Measurements from ENCODE around the gene C1orf198.

C1orf198 gene

DNA sequence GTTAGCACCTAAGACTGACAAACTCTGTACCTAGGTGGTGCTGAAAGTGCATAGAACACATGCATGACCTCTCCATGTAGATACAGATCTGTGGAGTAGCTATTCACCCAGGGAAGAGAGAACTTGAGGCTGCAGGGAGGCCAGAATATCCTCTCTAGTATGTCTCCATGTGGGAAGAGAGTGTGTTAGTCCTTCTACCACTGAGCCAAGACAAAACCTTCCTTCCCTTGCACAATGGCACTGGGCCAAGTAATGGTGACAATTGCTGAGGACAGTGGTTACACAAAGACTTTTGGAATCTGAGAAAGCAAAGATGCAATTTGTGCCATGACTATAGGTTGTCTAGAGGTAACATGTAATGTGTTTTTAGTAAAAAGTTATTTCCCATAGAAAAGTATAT lies 52.3 kb downstream of the C1orf198 start:
- Histone ChIP-seq H3K9ac (ENCODE audit: low read depth, low read length) (no peak overlapping the region), H3K27me3 (ENCODE audit: control insufficient read depth, insufficient read depth, low read length) (no peaks in the 10 kb centered on the region), H3K4me3 (ENCODE audit: low read depth, low read length) (no peak overlapping the region), H3K4me1 (ENCODE audit: control insufficient read depth, insufficient read depth, low read length) (no peaks in the 10 kb centered on the region), H3K36me3 (ENCODE audit: control insufficient read depth, insufficient read depth, low read length) (no peaks in the 10 kb centered on the region), H3K9me3 (ENCODE audit: control insufficient read depth, insufficient read depth, low read length) (no peaks in the 10 kb centered on the region)

DNA sequence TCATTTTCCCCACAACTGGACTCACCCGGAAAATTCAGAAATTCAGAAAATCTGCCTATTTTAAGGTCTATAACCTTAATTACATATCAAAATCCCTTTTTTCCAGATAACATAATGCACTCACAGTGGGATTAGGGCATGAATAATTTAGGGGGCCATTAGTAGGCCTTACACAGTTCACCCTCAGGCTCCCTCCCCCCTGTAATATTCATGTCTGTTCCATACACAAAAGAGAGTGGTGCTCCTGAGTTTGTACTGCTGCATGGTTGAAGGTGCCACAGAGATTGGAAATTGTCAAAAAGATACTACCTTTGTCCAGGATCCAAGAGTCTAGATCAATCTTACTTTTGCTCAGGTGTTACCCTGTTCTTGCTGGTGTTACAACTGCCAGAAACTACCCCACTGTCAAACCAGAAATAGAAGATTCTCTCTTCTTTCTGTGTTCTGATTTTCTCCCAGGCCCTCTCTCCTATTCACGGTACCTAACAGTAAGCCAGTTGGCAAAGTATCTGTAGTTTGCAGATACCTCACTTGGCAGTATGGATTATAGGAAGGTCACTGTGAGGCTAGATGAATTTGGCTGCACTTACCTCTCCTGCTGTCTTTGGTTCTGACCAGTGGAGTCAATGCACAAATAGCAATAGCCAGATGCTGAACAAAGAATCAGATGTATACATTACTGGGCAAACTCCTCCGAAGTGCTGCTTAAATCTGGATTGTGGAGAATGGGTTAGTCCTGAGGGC lies 53.2 kb downstream of the C1orf198 start:
- Histone ChIP-seq H3K9ac (ENCODE audit: low read depth, low read length) (no peak overlapping the region), H3K4me1 (ENCODE audit: control insufficient read depth, insufficient read depth, low read length) (no peaks in the 10 kb centered on the region), H3K27me3 (ENCODE audit: control insufficient read depth, insufficient read depth, low read length) (no peaks in the 10 kb centered on the region)

DNA sequence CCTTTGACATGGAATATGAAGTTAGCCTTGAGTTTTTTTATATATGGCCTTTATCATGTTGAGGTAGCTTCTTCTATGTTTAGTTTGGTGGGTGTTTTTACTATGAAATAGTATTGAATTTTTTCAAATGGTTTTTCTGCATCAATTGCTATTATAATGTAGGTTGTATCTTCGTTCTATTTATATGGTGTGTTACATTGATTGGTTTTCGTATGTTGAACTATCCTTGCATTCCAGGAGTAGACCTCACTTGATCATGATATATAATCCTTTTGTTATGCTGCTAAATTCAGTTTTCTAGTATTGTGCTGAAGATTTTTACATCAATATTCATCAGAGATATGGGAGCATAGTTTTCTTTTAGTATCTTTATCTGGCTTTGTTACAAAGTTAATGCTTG lies 55.8 kb downstream of the C1orf198 start:
- H3K4me1 ChIP-seq (ENCODE audit: control insufficient read depth, insufficient read depth, low read length) = no peaks in the 10 kb centered on the region
- H3K9me3 ChIP-seq (ENCODE audit: control insufficient read depth, insufficient read depth, low read length) = no peaks in the 10 kb centered on the region
- H3K9ac ChIP-seq (ENCODE audit: low read depth, low read length) = no peak overlapping the region
- no peaks in the 10 kb centered on the region for H3K36me3 ChIP-seq (ENCODE audit: control insufficient read depth, insufficient read depth, low read length)
- no peak overlapping the region for H3K4me3 ChIP-seq (ENCODE audit: low read depth, low read length)
- H3K27me3 ChIP-seq (ENCODE audit: control insufficient read depth, insufficient read depth, low read length) = no peaks in the 10 kb centered on the region

More for the DNA sequence above, 53.2 kb downstream of the C1orf198 start:
- Histone ChIP-seq H3K4me3 (ENCODE audit: low read depth, low read length) (no peak overlapping the region), H3K36me3 (ENCODE audit: control insufficient read depth, insufficient read depth, low read length) (no peaks in the 10 kb centered on the region), H3K9me3 (ENCODE audit: control insufficient read depth, insufficient read depth, low read length) (no peaks in the 10 kb centered on the region)

DNA sequence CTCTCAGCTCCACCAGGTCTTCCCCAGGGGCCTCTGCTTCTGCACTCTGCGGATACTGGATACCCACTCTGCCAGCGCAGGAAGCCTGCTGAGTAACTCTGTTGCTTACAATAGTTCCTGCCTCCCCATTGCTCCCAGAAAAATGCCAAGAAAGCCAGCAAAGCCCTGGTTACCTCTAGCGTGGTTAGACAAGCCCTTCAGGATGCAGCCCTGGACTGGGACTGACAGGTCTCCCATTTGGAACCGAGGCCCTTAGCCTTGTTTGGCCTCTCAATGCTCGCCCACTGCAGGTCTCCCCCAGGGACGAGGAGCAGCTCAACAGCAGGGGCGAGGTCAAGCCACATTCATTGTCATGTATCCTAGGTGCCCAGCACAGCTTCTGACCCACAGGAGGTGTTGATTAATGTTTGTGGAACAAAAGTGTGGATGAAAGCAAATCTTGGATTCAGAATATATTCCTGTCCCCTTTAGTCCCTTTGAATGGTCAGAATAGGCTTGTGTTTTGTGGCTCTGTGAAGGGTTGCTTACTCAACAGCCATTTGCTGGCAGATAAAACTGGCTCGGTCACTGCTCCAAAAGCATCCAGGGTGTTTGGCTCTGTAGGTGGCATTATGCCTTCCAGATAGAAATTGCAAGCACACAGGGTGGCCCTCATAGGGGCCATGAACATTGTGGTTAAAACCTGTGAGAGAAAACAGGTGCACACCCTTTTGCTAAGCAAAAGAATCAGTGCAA lies 58.9 kb downstream of the C1orf198 start:
- no peaks in the 10 kb centered on the region for H3K36me3 ChIP-seq (ENCODE audit: control insufficient read depth, insufficient read depth, low read length)
- no peaks in the 10 kb centered on the region for H3K9me3 ChIP-seq (ENCODE audit: control insufficient read depth, insufficient read depth, low read length)
- no peak overlapping the region for H3K9ac ChIP-seq (ENCODE audit: low read depth, low read length)

DNA sequence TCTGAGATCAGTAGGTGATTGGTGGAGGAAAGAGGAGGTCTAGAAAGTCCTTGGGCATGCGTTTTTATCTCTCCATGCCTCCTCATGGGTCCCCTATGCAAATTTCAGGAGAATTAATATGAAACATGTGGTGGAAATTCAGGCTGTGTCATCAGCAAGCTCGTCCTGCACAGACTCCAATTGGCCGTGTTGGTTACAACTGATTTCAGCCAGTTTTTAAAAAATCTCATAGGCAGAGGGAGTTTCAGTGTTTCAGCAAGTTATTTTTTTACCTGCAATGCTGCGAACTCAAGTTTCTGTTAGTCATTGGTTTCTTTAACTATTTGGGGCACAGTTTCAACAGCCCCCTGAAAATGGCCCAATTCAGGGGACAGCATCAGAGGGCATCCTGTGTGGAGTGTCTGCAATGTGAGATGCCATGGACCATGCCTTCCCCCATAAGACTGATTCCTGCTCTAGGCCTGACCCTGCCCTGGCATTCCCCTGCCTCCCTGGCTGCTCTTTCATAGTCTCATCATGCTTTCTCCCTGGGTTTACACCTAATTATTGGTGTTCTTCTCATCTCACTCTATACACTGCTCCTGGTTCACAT lies 59.9 kb downstream of the C1orf198 start:
- H3K9ac ChIP-seq (ENCODE audit: low read depth, low read length) = no peak overlapping the region
- H3K9me3 ChIP-seq (ENCODE audit: control insufficient read depth, insufficient read depth, low read length) = no peaks in the 10 kb centered on the region
- H3K36me3 ChIP-seq (ENCODE audit: control insufficient read depth, insufficient read depth, low read length) = no peaks in the 10 kb centered on the region
- H3K27me3 ChIP-seq (ENCODE audit: control insufficient read depth, insufficient read depth, low read length) = no peaks in the 10 kb centered on the region
- no peaks in the 10 kb centered on the region for H3K4me1 ChIP-seq (ENCODE audit: control insufficient read depth, insufficient read depth, low read length)
- H3K4me3 ChIP-seq (ENCODE audit: low read depth, low read length) = no peak overlapping the region

More for the DNA sequence above, 58.9 kb downstream of the C1orf198 start:
- Histone ChIP-seq H3K4me3 (ENCODE audit: low read depth, low read length) (no peak overlapping the region), H3K4me1 (ENCODE audit: control insufficient read depth, insufficient read depth, low read length) (no peaks in the 10 kb centered on the region), H3K27me3 (ENCODE audit: control insufficient read depth, insufficient read depth, low read length) (no peaks in the 10 kb centered on the region)

DNA sequence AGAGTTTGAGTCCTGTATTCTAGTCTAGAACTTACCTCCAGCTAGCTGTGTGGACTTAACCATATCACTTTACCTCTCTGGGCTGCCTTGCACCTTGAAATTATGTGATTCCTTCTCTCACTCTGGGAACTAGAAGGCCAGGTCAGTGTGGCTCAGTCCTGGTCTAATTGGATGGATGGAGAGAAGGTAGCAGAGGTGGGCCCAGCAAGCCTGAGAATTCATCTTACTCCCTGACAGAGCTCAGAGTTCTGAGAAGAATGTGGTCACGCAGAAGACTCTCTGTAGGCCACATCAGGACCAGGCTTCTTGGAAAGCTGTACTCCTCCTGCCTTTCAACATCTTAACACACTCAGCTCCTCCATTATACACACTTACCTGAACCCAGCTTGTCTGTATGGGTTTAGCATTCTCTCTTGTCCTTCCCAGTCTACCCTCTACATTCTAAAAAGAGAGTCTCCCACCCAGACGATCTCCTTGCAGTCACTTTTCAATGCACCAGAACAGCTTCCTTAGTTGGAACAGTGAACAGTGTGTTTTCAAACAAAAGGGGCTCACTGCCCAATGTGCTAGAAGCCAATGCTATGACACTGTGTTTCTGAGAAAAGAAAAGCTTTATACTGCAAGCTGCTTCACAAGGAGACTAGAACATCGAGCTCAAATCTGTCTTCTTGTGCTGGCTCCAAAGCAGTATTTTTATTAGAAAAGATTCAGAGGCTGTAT lies 60.6 kb downstream of the C1orf198 start:
- Histone ChIP-seq H3K9me3 (ENCODE audit: control insufficient read depth, insufficient read depth, low read length) (no peaks in the 10 kb centered on the region), H3K4me3 (ENCODE audit: low read depth, low read length) (no peak overlapping the region)

DNA sequence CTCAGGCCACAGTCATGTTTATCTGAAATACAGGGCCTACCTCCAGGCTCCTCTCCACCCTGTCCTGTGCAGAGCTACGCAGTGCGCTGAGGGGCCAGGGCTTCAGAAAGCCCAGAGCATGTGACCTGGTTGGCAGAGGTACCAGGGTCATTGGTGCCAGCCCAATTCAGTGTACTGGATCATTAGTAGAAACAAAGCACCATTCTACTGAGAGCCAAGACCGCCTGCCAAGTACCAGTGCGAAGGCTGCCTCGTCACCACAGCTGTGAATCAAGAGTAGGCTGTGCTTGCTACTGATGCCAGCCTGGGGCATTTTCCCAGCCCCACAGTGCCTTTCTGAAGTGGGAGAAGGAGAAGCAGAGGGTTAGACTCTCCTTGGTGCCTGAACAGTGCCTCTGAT lies 61.3 kb downstream of the C1orf198 start:
- H3K9me3 ChIP-seq (ENCODE audit: control insufficient read depth, insufficient read depth, low read length) = no peaks in the 10 kb centered on the region
- no peak overlapping the region for H3K4me3 ChIP-seq (ENCODE audit: low read depth, low read length)
- H3K4me1 ChIP-seq (ENCODE audit: control insufficient read depth, insufficient read depth, low read length) = no peaks in the 10 kb centered on the region
- no peak overlapping the region for H3K9ac ChIP-seq (ENCODE audit: low read depth, low read length)
- no peaks in the 10 kb centered on the region for H3K36me3 ChIP-seq (ENCODE audit: control insufficient read depth, insufficient read depth, low read length)
- no peaks in the 10 kb centered on the region for H3K27me3 ChIP-seq (ENCODE audit: control insufficient read depth, insufficient read depth, low read length)

More for the DNA sequence above, 60.6 kb downstream of the C1orf198 start:
- Histone ChIP-seq H3K27me3 (ENCODE audit: control insufficient read depth, insufficient read depth, low read length) (no peaks in the 10 kb centered on the region), H3K36me3 (ENCODE audit: control insufficient read depth, insufficient read depth, low read length) (no peaks in the 10 kb centered on the region), H3K4me1 (ENCODE audit: control insufficient read depth, insufficient read depth, low read length) (no peaks in the 10 kb centered on the region), H3K9ac (ENCODE audit: low read depth, low read length) (no peak overlapping the region)

DNA sequence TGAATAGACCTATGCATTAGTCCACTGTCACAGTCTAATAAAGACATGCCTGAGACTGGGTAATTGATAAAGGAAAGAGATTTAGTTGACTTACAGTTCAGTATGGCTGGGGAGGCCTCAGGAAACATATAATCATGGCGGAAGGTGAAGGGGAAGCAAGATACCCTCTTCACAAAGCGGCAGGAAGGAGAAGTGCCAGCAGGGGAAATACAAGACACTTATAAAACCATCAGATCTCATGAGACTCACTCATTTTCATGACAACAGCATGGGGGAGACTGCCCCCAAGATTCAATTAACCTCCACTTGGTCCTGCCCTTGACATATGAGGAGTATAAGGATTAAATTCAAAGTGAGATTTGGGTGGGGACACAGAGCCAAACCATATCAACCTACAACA lies 61.8 kb downstream of the C1orf198 start:
- Histone ChIP-seq H3K4me3 (ENCODE audit: low read depth, low read length) (no peak overlapping the region), H3K9ac (ENCODE audit: low read depth, low read length) (no peak overlapping the region), H3K9me3 (ENCODE audit: control insufficient read depth, insufficient read depth, low read length) (no peaks in the 10 kb centered on the region), H3K27me3 (ENCODE audit: control insufficient read depth, insufficient read depth, low read length) (no peaks in the 10 kb centered on the region), H3K36me3 (ENCODE audit: control insufficient read depth, insufficient read depth, low read length) (no peaks in the 10 kb centered on the region), H3K4me1 (ENCODE audit: control insufficient read depth, insufficient read depth, low read length) (no peaks in the 10 kb centered on the region)

DNA sequence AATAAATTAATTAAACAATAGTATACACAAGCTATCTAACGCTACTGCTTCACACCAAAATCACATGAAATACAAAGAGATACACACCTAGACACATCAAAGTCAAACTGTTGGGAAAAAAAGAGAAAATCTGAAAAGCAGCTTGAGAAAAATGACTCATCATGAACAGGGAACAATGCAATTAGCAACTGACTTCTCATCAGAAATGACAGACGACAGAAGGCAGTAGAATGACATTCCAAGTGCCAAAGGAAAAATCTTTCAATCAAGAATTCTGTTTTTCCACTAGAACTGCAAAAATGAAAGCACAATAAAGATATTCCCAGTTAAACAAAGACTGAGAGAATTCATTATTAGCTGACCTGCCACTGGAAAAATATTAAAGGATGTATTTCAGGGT lies 63.9 kb downstream of the C1orf198 start:
- no peaks in the 10 kb centered on the region for H3K27me3 ChIP-seq (ENCODE audit: control insufficient read depth, insufficient read depth, low read length)
- no peaks in the 10 kb centered on the region for H3K36me3 ChIP-seq (ENCODE audit: control insufficient read depth, insufficient read depth, low read length)
- no peak overlapping the region for H3K4me3 ChIP-seq (ENCODE audit: low read depth, low read length)
- H3K4me1 ChIP-seq (ENCODE audit: control insufficient read depth, insufficient read depth, low read length) = no peaks in the 10 kb centered on the region
- no peak overlapping the region for H3K9ac ChIP-seq (ENCODE audit: low read depth, low read length)
- H3K9me3 ChIP-seq (ENCODE audit: control insufficient read depth, insufficient read depth, low read length) = no peaks in the 10 kb centered on the region

DNA sequence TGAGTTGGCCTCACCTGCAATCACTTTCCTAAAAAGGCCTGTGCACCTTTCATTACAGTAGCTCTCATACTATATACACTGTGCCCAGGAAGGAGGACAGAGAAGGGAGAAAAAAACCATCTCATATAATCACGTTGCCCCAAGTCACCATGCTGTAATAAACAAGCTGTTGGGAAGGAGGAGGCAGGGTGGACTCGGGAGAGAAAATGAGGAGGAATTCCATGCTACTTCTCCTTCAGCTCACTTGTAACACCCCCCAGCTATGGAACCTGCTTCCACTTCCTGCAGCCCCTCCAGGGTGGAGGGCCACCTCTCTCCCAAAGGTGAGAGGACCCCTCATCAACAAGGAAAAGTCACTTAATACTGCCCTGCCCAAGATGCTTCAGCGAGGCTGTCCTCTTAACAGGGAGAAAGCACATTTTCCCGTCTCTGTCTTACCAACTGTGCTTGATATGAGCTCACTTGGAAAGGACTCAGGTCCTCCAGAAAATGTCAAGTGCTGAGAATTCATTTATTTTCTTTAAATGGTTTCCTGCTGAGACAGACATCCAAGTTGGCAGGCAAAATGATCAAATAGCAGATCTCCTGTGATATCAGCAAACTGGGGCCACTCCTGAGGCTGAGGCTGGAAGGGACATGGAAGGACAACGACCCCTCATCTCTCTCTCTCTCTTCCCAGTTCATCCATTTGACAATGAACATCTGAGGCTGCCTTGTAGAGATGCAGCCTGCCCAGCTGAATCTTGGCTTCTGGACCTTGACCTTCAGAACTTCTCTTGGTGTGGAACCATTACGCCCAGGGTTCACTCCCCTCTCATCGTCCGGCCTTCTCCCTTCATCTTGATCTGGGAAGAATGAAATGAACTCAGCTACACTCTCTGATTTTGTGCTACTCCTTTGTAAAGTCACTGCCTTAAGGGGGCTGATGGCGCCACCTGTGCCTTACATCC lies 67.2 kb downstream of the C1orf198 start:
- Histone ChIP-seq H3K9ac (ENCODE audit: low read depth, low read length) (no peak overlapping the region), H3K27me3 (ENCODE audit: control insufficient read depth, insufficient read depth, low read length) (peaks cover 2% of the 10 kb centered on the region), H3K4me1 (ENCODE audit: control insufficient read depth, insufficient read depth, low read length) (no peaks in the 10 kb centered on the region), H3K36me3 (ENCODE audit: control insufficient read depth, insufficient read depth, low read length) (no peaks in the 10 kb centered on the region), H3K4me3 (ENCODE audit: low read depth, low read length) (no peak overlapping the region), H3K9me3 (ENCODE audit: control insufficient read depth, insufficient read depth, low read length) (no peaks in the 10 kb centered on the region)

DNA sequence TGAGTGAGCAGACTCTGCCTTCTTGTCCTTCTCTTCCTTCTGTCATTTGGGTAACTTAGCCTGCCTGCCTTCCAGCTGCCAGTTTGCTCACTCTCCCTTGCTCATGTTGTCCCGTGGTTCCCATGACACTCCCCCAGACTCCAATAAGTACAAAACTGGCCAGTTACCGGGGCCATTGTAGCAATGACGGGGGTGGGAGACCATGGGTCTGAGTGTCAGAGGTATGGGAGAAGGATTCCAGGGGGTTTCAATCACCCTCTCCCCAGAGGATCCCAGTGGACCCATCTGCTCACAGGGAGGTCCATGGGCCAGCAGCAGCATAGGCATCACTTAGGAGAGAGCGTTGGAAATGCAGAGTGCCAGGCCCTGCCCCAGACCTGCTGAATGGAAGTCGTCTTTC lies 69.8 kb downstream of the C1orf198 start:
- H3K9ac ChIP-seq (ENCODE audit: low read depth, low read length) = no peak overlapping the region
- peaks cover 2% of the 10 kb centered on the region for H3K27me3 ChIP-seq (ENCODE audit: control insufficient read depth, insufficient read depth, low read length)
- H3K4me3 ChIP-seq (ENCODE audit: low read depth, low read length) = no peak overlapping the region
- H3K9me3 ChIP-seq (ENCODE audit: control insufficient read depth, insufficient read depth, low read length) = no peaks in the 10 kb centered on the region
- no peaks in the 10 kb centered on the region for H3K36me3 ChIP-seq (ENCODE audit: control insufficient read depth, insufficient read depth, low read length)
- no peaks in the 10 kb centered on the region for H3K4me1 ChIP-seq (ENCODE audit: control insufficient read depth, insufficient read depth, low read length)

Measured in iPS-15b (cell line).